ENCODE data around the gene CHMP5.

CHMP5 gene

DNA sequence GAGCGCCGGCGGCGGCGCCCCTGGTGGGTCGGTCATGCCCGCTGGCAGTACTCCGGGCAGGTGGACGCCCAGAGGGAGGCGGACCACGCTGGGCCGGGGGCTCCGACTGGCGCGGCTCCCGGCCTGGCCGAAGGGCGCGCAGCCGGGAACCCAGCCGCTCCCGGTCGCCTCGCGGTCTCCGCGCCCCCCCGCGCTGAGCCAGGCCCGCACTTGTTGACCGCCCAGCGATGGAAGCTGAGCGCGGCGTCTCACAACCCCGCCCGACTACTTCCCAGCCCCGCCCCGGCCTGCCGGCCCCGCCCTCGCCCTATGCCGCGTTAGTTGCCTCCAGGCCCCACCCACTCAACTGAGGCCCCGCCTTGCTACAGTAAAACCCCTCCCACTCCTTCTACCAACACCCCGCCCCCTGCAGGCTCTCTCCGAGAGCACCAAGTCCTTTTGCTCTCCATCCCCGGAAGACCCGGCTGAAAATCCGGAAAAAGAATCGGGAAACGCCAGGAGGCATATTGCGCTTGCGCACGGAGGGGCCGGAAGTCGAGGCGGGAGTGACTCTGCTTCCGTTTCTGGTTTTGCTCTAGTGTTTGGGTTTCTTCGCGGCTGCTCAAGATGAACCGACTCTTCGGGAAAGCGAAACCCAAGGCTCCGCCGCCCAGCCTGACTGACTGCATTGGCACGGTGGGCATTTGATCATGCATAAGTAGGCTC is at the start of gene CHMP5, which contains the start of gene BAG1:
CHMP5 (plus strand) TSS at position 577 of the 705 bp plus-strand sequence; CDS start at position 607, 30 bp downstream.
BAG1 (minus strand) TSS at position 236 of the 705 bp plus-strand sequence.
- peak; percentile 100 for DNase-seq

DNA sequence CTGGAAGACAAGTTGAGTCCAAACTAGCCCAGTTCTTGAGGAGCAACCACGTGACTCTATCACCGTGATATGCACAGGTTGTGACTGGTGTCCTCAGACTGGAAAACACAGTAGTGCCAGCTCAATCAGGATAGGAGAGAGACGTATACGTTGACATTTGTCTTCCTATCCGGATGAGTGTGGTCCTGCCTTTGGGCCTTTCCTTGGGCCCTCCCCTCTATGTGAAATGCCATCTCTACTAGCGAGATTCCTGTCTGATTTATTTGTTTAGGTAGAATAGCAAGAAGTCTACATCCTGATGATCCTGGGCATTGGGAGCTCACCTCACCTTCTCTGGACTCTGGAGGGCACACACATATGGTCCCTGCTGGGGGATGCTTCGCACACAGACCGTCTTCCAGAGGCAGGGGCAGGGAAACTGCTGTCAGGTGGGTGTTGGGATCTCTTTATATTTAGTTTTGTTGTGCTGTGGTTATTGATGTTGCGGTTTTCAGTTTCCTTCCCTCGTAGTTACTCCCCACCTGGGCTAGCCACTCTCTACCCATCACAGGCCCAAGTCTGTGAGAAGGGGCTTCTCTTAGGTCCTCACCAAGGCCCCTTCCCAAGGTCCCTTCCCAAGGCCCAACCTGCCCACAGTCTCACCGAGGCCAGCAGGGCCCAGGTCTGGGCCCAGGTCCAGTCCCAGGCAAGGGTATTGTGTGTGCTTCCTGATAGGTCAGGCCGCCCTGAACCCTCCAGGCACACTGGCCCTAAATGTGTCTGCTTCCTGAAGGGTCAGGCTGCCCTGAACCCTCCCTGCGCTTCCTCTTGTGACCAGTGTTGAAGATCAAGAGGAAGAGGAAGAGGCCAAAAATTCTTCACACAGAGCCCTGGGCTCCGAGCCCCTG is 43.9 kb upstream of the CHMP5 start:
- DNase-seq, result no peak

DNA sequence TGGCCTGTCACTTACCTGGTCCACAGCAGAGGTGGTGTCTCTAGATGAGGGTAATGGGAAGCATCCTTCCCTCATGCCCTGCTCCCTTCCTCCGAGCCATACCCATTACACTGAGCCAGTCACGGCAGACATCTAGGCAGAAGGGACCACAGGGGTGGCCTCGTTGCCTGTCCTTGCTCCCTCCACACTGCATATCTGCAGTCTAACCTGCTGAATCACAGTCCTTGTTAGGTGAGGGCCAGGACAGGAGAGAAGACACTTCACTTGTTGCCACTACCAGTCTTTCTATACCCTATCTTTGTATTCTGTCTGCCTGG is 43.3 kb upstream of the CHMP5 start:
- DNase-seq, result no peak

DNA sequence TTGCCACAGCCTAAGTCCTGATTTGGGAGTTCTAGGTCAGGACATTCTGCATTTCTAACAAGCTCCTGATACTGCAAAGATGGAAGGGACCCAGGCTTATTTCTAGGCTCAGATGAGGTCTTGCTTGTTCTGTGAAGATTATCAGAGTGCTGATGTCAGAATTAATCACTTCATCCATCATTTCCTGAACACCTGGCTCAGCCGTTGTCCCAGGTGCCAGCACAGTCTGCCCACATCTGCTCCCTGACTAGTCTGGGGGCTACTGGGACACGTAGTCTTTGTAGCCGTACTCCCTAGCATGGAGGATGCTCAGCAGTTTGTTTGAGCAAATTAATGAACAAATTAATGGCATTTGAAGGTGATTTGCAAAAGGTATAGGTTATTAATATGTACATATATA is 42.8 kb upstream of the CHMP5 start:
- DNase-seq, result no peak

DNA sequence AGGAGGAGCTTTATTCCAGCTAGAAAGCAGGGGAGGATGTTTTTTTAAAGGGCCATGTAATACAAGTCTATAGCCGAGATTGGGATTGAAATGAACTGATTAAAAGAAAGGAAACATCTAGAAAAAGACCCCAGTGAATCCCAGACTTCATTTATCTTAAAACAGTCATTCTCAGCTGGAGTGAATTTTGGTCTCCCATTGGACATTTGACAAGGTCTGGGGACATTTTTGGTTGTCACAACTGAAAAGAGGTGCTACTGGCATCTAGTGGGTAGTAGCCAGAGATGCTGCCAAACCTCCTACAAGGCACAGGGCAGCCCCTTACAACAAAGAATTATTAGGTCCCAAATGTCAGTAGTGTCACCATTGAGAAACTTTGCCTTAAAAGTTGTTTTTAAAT is 41.2 kb upstream of the CHMP5 start:
- DNase-seq, result no peak

DNA sequence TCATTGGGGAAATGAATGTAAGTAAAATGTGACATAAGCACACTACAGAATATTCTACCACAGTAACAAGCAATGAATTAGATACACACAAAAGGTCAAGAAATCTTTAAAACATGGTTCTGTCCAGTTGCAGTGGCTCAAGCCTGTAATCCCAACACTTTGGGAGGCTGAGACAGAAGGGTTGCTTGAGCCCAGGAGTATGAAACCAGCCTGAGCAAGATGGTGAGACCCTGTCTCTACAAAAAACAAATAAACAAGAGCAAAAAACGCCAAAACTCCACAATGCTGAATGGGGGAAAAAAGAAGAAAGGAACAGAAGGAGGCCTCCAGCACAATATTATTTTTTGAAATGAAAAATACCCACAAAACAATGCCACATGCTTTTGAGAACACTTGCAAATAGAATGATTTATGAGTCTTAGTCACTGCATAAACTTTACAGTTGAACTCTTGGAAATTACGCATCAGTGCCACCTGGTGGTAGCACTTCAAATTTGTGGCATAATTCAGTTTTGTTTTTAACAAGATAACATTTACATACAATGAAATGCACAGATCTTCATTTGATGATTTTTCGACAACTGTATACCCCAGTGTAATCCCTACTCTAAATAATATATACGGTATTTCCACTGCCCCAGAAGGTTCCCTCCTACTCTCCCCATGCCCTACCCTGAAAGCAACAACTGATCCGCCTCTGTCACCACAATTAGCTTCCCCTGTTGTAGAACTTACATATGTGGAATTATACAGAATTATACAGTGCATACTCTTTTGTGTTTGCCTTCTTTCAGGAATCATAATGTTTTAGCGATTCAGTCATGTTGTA is 39.3 kb upstream of the CHMP5 start:
- peak; percentile 72 to 81 for DNase-seq

DNA sequence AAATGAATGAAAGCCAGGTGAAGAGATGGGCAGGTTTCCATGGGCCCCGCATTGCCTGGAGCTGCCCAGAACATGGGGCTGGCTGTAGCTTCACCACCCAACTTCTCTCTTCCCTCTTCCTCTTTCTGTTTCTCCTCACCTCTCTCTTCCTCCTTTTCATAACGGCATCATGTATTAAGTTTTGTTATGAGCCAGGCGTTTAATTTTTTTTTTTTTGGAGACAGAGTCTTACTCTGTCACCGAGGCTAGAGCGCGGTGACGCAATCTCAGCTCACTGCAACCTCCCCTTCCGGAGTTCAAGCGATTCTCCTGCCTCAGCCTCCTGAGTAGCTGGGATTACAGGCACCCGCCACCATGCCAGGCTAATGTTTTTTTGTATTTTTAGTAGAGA is 37.8 kb upstream of the CHMP5 start:
- DNase-seq, result no peak

DNA sequence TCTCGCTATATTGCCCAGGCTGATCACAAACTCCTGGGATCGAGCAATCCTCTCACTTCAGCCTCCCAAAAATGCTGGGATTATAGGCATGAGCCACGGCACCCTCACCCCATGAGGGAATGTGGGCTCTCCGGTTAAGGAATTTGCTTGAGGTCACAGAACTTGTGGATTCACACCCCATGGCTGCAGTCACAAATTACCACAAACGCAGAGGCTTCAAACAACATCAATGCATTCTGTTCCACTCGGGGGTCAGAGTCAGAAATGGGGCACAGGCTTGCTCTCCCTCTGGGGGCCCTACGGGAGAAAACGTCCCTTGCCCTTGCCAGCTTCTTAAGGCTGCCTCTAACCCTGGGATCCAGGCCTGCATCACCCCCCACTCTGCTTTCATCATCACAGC is 37.1 kb upstream of the CHMP5 start:
- DNase-seq, result no peak

DNA sequence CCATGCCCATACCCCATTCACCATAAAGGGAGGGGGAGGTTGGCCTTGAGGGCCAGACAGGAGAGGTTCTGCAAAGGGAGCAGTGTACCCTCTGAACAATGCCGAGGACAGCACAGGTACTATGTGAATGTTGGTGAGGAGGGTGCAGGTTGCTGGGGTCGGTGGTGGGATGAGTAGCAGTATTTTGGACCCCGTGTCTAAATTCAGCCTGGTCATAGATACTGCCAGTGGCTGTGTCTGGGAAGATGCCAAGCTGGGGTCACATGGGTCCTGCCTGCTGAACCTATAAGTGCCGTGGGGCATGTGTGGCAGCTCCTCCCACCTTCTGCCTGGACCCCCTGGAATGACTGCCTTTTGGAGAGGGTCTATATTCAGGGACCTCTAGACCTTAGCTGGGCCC is 36.2 kb upstream of the CHMP5 start:
- DNase-seq, result no peak

DNA sequence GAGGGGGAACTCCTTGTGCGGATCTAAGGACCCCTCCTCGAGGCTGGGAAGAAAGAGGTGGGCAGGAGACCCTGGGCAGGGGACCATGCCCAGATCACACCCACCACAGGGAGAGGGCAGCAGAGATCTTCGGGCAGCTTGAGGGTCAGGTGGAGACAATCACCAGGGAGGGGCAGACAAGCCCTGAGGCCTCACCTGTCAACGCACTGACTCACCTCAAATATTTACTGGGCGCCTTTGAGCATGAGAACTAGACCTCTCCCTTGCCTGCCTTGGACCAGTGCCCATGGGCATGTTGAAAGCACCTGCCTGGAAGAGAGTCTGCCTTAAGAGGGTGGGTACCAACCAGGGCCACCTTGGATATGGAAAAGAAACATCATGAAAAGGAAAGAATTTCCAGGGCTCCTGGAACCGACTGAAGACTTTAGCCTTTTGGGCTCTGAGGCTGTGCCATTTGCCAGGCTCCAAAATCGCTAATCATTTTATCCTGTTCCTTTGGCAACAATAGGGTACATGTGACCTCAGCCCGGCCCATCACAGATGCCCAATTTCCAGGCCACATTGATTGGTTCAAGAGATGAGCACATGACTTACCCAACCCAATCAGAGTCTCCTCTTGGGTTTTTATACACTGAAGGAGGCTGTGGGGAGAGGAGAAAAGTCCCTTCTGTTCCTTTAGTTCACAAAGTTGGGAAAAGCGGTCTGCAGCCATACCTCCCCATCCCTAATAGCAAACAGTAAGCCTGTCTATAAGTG is 35.3 kb upstream of the CHMP5 start:
- no peak for DNase-seq

DNA sequence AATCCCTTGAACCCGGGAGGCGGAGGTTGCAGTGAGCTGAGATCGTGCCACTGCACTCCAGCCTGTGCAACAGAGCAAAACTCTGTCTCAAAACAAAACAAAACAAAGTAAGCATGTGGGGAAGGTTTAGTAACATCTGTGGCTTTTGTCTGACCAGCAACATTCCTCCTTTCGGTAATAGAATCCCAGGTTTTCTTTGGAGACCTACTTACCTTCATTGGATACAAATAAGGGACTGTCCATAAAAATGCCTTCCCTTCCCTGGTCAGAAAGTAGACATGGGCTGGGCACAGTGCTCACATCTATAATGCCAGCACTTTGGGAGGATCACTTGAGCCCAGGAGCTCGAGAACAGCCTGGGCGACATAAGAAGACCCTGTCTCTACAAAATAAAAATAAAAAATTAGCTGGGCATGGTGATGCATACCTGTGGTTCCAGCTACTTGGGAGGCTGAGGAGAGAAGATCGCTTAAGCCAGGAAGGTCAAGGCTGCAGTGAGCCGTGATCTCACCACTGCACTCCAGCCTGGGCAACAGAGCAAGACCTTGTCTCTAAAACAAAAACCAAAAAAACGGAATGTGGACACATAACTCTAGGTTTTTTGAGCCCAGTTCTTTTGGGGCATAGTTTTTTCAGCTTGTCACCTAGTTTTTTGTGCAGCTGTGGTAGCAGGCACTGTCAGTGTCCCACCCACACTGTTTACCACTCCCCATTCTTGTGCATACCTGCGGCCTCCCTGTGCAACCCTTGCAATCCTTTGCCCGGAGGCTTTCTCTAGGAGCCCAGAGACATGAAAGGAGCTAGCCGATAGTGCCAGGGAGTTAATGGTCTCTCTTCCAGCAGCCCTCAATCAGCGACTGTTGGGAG is 33.9 kb upstream of the CHMP5 start:
- no peak for DNase-seq

DNA sequence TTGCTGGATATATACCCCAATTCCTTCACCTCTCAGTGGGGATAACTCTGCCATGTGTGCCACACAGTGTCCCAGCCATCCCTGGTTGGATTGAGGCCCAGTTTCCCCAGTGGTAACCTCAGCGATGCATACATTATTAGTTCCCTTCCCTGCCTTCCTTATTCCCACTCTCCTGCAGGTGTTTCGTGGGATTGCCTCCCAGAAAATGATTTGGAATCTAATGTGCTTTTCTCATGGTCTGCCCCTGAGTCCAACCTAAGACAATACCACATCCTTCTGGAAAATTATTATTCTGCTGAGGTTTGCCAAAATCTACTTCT is 33.3 kb upstream of the CHMP5 start:
- no peak for DNase-seq

DNA sequence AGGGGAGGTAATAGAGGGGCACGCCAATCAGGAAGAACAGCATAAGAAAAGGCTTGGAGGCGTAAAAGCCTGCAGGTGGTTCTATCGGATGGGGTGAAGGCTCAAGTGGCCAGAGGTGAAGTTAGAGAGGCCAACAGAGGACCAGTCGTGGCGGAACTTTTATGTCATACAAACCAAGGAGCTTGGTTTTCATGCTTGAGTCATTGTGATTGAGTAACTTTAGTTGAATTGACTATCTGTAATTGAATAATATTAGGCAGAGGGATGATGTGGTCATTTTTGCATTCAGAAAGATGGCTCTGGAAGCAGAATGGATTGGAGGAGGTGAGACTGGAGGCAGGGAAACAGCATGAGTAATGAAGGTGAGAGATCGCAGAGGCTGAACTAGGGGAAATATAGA is 32.0 kb upstream of the CHMP5 start:
- DNase-seq, result no peak

DNA sequence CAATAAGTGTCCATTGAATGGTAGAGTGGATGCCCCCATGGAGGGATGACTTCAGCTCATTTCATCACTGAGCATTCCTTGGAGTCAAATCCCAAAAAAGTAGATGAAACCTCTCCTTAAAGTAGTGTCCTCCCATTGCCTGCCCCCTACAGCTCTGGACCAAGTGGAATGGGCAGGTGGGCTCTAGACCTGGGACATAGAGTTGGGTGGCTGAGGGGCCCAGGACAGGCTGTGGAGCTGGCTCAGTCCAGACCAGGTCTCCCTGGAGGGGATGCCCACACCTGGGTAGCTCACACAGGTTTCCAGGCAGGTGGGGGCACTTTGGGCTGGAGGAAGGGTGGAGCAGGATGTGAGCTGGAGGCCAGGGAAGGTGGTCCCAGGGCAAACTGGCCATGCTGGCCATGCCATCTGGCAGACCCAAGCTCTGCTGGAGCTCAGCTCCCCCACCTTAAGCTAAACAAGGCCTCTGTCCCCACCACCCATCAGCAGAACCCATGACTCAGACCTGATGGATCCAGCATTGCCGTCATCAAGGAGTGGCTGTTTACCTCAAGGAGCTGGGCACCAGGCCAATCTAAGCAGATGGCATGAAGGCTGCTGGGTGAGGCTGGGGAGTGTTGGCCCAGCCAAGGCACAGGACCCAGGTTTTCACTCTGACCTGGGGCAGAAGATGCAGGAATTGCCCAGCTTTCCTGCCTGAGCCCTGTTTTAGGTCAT is 31.1 kb upstream of the CHMP5 start:
- no peak for DNase-seq

DNA sequence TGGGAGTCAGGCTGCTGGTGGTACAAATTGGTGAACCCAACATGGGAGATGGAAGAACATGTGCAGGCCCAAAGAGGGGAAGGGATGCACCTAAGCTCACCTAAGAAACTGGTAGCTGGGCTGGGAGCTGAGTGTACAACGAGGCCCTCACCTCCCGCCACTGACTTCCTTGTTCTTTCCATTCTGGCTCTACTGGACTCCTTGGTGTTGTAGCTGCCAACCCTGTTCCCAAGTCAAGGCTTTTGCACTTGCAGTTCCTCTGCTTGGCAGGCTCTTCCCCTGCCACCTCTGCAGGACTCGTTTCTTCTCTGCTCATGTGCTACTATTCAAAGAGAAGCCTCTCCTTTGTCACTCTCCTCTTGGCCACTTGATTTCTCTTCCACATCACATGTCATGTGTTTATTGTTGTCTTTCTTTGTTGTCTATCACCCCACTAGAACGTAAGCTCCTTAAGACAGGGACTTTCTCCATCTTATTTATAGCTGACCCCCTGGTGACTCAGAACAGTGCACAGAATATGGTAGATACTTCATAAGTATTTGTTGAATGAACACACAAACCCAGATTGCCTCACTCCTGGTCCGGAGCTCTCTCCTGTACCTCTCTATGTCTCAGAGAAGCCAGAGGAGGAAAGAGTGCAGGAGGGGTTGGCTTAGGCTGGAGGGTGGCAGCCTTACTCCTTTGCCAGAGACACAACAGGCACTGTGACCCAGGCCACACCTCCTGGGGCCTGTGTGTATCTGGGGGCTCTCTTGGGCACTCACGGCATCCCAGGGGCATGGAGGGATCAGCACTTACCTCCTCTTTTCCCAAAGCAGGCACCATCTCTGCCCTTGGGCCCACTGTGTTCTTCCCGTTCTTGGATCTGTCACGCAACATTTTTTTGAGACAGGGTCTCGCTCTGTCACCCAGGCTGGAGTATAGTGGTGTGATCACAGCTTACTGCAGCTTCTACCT is 30.1 kb upstream of the CHMP5 start:
- no peak for DNase-seq

DNA sequence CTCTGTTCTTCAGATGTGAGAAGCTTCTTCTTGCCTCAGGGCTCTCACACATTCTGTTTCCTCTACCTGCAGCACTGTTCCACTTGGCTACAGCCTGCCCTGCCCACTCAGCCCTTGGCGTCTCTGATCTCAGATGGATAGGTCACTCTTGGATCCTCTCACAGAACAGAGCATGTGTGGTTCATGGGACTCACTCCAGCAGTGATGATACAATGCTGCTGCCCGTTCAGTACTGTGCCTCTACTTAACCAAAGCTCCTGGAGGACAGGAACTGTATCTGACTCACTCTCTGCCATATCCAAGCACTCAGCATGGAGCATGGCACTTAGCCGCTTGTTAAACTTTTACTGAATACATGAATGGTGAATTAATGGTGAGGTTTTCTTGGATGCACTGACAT is 28.3 kb upstream of the CHMP5 start:
- no peak for DNase-seq

DNA sequence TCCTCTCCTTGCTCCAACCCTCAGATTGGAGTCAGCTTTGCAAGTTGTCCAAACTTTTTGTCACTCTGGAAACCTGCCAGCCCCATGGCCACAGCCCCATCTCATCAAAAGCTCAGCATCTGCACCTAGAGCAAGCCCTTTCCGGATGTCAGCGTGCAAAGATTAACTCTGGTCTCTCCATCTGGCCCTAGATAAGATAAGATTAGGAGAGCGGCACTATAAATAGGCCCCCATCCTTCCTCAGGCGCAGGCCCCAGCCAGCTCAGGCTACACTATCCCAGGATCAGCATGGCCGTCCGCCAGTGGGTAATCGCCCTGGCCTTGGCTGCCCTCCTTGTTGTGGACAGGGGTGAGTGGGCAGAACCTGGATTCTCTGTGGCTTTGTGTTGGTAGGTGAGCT is 24.9 kb upstream of the CHMP5 start, which contains the start of gene SPINK4:
SPINK4 (plus strand) TSS at position 247 of the 400 bp plus-strand sequence; CDS start at position 289, 42 bp downstream.
- DNase-seq, result no peak

DNA sequence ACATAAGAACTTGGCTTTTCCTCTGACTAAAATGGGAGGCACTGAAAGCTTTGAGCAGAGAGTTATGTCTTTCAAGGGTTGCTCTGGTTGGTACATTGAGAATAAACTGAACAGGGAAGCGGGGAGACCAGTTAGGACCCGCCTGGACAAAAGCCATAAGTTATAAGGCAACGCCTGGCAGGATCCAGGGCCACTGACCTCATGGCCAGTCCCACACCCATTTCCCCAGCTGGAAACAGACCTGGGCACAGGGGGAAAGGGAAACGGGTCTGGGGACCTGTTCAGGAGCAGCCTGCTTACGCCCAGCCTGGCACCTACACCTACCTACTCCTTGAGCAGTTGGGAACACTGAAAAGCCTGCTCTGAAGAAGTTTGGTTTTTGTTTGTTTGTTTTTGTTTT is 23.6 kb upstream of the CHMP5 start:
- DNase-seq, result no peak

DNA sequence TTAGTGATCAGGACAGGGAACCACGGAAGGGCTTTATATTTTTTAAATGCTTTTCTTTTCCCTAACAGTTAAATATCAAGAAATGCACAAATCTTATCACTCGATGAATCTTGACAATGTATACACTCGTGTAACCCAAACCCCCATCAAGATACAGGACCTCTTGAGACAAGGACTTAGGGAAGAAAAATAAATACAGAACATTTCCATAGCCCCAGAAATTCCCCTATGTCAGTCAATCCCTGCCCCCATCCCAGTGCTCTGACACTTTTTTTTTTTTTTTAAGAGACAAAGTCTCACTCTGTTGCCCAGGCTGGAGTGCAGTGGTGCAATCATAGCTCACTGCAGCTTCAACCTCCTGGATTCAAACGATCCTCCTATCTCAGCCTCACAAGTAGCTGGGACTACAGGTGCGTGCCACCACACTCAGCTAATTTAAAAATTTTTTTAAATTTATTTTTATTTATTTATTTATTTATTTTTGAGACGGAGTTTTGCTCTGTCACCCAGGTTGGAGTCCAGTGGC is 22.2 kb upstream of the CHMP5 start:
- no peak for DNase-seq
